Superior temporal gyrus (tissue), 1 donor: ENCODE measurements around the gene SLC10A7.

Experiments used
- DNase-seq: peaks from one replicate; pipeline ENCODE4 v3.0.0-alpha.2; 2016; ENCODE audit errors: extremely low spot score

Gene SLC10A7

DNA sequence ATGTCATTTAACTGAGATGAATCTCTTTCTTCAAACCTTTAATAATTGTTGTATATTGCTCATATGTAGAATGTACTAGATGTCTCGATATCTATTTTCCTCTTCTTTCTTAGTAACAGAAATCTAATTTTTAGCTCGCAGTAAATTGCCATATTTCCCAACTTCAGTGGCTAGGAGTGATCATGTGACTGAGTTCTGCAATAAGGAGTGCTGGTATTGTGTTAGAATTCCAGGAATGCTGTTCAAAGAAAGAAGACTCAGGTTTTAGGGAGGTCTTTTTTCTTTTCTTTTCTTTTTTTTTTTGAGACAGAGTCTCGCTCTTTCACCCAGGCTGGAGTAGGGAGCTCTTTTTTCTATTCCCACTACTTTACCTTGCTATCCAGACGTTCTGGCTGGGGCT, 81.7 kb downstream of the SLC10A7 start:
- DNase-seq: no peak

DNA sequence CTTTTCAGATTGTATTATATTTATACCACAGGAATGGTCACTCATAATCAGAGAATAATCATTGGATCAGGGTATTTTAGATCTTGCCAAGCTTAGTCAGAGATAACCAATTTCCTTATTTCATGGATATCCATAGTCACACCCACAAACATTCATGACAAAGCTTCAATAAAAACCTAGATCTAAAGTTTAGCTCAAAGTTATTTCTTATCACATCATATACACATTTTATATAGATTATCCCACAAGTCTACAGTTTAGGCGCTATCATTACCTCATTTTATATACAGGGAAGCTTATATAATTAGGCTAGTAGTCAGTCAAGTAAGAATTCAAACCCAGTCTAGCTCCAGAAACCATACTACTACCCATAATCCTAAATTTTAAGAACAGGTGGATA, 82.3 kb downstream of the SLC10A7 start:
- DNase-seq: no peak

DNA sequence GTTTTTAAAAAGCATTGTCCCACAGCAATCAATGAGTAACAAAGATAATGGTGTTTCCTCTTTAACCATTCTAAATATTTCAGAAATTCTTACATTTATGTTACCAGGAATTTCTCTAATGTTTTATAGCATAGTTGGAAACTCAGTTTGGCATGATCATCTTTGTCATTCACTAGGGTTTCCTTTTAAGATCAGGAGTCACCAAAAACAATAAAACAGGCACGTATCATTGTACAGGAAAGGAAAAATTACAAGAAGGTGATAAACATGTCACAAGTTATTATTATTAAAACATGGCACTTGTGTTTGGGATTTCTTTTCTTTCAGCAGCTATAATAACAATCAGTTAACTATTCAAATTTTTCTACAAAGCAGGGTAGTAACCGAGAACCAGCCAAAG, 84.0 kb downstream of the SLC10A7 start:
- DNase-seq: no peak

DNA sequence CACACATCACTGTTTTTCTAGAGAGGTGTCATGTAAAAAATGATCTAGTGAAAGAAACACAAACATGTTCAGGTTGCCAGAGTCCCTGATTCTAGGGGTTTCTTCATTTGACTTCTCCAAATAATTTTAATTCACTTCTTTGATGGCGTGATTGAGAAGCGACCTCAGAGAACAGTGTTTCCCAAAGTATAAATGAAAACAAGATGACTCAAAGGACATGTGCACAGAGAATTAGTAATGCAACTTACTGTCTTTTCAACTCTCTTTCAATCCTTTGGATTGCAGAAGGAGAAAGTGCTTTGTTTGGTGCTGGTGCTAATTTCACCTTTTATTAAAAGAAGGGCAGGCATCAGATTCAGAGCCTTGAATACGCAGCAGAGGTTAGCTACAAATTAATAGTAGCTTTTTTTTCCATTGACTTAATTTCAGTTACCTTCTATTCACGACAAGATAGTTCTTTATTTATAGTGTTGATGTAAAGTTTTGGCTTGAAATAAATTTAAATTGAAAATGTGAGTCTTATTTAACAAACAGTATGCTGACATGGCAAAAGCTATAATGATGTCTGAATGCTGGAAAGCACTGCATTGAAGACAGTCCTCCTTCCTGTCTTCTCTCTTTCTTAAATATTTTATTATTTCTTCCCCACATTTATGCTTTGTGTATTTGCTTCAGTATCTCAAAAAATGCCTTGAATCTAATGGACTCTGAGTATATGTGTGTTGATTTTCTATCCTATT, 85.1 kb downstream of the SLC10A7 start:
- no peak for DNase-seq

DNA sequence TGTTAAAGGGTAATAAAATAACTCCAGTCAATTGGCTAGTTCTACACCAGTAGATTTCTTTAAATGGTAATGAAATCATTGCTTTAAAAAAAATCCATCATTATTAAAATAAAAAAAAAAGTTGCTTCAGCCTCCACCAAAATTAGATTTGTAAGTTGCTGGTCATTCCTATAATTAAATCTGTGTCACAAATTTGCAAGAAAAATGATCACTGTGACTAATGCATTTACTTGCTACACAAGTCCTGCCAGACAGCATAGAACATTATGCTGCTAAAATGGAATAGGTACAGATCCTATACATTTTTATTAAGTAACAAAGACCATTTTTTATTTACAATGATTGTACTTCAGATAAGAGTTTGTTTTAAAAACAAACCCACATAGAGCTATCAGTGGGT, 85.8 kb downstream of the SLC10A7 start:
- DNase-seq: no peak

DNA sequence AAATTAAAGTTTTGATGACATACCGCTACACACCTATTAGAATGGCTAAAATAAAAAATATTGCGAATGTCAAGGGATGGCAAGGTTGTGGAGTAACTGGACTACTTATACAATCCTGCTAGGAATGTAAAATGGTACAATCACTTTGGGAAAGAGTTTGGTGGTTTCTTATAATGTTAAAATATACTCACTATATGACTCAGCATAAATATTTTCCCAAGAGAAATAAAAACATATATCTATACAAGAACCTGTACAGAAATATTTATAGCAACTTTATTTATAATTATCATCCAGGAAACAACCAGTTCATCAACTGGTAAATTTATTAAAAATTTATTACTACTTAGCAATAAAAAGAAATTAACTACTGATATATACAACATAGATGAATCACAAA, 89.7 kb downstream of the SLC10A7 start:
- DNase-seq: no peak

DNA sequence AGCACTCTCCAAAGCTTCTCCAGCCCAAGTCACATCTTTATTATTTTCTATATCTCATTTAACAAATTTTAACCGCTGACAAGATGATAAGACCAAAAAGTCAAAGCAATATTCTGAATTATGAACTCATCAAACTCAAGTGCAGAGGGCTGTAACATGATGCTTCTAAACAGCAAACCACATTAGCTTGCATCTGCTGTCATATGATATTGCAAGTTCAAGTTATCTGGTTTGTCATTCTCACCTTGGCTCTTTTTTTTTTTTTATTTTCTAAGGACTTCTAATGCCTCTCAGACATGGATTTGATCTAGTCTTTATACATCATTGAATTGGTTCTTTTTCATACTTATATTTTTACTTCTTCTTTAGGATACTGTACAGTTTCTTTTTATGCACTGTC, 93.4 kb downstream of the SLC10A7 start:
- DNase-seq: no peak

DNA sequence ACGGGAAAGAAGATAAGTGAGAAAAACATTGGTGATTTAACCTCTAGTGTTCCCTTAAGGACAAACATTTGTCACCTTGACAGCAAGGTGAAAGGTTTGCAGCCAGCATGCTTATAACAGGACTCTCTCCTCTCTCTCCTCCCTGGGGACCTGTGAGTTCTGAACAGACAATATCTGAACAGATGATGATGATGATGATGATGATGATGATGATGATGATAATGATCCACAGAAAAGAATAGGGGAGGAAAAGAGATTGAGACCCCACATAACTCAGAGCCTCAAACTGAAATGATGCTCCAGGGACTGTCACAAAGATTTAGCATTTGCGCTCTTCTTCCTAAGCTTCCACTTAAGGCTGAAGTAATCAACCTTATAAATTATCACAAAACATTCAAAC, 103.9 kb downstream of the SLC10A7 start:
- no peak for DNase-seq

DNA sequence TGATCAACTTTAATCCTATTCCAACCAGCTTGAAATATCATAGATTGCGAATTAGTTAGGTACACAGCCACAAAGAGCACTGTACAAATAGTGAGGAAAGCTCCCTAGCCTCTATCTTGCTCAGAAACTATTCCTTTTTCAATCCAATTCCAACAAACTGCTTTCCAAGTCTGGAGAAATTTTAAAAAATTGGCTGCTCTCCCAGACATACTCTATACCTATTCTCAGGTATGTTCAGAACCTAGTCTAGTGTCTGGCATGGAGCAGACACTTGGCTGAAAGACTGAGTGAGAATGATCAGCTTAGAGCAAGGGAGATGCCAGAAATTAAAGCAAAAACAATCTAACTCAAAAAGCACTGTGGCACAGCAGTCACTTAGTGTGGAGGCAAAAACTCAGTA, 105.9 kb downstream of the SLC10A7 start:
- no peak for DNase-seq

DNA sequence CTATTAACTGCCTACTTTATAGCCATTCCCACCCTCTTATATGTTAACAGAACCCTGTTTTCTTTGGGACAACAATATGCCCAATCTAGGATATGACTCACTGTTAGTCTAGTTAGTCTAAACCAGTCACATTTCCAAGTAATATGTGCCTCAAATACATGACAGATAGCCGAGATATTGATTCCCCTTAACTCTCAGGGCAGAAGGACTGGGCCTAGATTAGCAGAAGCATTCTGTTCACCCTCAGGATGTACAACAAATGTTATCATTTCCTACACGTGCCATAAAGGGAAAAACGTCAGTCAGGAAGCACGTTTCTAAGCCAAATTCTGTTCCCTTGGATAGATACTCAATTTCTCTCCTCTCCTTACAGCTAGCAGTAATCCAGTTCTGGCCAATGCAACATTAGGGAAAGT, 114.1 kb downstream of the SLC10A7 start:
- DNase-seq: no peak

DNA sequence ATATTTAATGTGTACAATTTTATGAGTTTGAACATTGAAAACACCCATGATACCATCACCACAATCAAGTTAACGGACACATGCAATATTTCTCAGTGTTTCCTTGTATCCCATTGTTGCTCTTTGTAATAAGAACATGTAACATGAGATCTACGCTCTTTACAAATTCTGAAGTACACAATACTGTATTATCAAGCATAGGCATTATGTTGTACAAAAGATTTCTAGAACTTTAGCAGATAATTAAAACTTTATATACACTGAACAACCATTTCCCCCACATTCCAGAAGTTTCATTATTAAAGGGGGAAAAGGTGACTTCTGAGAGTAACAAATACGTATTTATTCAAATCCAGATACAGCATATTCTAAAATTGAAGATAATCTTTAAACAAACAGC, 114.5 kb downstream of the SLC10A7 start:
- DNase-seq: no peak

DNA sequence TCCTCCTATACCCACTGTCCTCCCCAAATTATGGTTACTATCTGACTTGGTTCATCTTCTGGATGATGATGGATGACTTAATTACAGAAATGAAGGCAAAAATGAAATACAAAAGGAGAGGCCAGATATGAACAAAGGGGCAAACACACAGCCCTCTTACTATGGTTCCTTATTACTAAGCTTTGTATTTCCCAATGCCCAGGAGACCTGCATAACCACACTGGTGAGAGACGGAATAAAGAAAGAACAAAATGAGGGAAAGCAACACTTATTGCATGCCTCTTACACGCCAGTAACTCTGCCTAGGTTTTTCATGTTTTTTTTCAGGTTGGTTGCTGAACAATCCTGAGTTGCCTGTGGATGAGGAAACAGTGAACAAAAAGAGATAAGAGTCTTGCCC, 120.5 kb downstream of the SLC10A7 start:
- DNase-seq: no peak

DNA sequence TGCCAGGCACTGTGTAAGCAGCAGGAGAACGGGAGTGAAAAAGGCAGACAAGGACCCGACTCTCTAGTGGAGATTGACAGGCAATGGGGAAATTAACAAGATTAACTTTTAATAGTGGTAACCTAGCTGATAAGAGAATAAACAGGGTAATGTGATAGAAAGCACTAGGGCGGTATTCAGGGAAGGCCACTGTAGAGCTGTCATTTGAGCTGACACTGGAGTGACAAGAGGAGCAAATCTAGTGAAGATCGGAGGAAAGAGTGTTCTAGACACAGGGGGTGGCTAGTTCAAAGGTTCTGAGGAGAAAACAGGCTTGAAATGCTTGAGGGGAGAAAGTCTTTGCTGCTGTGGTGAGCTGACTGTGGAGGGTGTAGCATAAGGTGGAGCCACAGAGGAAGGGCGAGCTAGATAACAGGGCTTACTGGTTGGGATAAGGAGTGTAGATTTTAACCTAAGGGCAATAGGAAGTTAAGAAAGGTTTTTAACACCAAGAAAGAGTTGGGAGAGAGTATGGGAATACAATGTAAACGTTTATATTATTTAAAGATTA, 122.8 kb downstream of the SLC10A7 start:
- DNase-seq: no peak

DNA sequence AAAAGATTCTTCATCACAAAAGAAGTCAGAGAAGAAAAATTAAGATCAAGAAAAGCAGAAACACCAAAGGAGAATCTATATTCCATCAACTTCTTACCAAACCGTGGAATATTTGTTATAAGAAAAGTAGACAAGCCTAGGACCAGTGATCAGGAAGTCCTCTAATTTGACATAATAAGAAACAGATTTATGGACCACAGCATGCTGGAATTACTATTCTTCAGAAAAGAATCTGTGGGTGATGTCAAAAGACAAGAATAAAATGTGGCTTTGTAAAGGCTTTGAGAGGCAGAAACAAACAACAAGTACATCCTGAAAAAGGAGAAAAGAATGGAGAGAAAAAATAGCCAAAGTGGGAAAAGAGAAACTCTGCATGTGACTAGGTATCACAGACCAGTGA, 123.3 kb downstream of the SLC10A7 start:
- no peak for DNase-seq

DNA sequence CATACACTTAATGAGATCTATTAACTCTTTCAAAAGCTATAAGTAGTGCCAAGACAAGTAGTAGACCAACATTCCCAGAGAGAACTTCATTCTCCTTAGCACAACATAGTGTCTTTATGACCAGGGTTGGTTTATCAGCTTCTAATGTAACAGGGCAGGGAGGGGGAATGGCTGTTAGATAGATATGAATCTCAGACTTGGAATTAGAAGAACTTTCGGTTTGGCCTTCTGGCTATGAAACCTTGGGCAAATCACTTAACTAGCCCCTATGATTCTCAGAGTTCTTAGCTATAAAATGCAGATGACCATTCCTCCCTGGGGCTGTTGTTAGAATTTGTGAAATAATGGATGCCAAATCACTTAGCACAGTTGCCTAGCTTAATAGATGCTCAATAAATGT, 132.2 kb downstream of the SLC10A7 start:
- DNase-seq: no peak

DNA sequence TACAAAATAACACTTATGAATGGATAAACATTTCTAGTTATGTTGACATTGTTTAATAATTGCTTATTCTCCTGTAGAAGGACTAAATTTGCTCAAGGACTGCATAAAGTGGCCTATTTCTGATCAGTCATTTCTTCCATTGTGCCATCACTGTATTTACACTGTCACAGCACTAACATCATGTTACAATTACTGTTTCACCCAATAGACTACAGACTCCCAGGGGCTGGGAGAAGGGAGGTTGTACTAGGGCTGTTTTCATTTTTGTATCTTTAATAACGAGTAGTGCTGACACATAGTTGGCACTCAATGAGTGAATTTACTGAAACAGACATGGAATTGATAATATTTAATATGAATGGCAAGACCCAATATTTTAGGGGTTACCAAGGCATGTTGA, 139.5 kb downstream of the SLC10A7 start:
- DNase-seq: no peak

DNA sequence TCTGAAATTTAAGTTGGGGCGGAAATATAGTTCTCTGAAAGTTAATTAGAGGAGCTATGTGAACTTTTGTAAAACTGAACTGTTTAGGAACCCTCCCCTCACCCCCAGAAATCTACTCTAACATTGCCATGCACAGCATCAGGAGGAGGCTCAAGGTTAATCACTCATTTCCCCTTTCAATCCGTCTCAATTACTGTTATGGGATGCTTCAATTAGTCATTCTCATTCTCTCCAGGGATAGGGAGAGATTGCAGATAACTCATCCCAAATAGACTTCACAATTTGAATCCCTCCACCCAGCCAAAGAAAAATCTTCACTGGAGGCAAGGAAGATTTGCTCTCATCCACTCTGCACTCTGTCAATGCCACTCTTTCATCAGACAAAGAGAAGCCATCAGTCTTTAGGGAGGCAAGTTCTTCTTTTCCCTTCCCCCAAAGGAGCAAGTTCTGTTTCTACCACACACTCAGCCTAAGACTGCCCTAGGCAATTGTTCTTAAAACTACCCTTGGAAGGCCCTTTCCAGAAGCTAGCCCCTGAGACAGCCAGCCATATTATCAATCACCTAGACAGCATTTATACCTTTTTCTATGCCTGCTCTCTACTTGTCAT, 140.4 kb downstream of the SLC10A7 start:
- no peak for DNase-seq

DNA sequence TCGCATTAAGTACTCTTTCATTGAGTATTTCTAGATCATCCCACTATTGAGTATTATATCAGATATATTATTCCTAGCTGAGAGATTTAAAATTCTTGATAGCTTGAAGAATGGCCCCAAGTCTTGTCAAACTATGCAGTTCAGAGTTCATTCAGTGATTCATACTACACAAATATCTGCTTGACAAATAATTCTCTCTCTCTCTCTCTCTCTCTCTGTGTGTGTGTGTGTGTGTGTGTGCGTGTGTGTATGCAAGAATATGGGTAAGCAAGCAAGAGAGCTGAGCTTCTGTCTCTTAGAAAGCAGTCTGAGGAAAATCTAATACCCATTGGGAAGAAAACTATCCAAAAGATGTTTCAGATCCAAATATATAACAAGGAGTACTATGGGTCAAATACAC, 142.0 kb downstream of the SLC10A7 start:
- no peak for DNase-seq

DNA sequence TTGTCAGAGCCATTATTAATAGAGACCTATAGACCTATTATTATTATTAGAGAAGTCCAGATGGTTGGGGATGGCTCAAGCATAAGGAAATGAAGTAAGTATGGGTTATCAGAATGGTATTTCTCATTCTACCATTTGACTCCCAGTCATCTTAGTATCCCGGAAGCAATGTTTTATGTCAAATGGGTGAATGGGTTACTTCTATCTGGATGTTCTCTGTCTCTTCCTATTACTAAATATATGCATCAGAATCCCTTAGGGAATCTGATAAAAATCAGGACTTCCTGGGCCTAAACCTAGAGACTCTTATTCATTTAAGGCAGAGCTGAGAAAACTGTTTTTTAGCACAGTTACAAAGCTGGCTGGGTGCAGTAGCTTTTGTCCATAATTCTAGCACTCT, 149.9 kb downstream of the SLC10A7 start:
- no peak for DNase-seq

DNA sequence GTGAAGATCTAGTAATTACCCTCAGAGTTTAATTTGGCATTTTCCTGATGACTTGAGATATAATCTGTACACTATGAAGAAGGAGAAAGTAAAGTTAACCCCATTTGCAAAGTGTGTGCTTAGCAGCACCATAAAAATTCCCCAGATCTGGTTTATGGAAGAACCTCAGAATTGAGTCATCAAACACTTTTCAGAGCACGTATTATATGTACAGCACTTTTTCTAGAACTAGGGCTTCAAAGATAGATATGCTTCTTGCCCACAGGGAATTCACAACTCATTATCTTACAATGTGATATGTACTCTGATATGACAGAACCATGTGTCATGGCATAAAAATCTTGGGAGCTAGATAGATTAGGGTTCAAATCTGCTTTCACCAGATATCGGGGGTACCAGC, 150.9 kb downstream of the SLC10A7 start:
- DNase-seq: peak; percentile 28

DNA sequence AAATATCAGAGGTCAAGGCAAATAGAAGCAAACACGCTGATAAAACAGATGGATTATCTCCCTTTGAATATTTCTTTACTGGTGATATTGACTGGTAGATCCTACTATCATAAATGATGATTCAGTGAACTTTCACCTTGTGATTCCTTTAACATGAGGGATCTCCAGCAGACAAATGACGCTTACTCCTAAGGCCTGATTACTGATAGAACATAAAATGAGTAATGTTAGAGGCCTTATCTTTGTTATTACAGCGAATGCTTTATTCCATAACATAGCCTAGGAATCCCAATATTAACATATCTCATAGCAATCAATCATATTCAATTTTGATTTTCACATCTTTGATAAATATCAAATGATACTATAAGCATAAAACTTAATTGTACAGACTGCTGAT, 152.3 kb downstream of the SLC10A7 start:
- DNase-seq: no peak

DNA sequence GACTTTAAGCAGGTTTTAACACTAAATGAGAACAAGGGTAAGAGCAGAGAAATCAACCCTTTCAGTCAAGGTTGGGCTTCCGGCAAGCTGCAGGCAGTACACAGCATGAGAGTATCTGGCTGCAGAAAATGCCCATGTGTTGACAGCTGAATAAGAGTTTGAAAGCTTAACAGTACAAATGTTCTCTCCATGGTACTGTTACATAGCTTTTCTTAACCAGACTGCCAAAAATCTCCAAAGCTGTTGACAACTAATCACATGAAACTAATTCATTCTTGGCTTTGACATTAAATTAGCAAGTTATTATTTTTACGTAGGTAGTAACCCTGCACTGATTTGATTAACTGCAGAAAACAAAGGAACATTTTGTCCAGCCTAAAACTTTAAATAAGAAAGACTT, 153.5 kb downstream of the SLC10A7 start:
- DNase-seq: peak; percentile 29

DNA sequence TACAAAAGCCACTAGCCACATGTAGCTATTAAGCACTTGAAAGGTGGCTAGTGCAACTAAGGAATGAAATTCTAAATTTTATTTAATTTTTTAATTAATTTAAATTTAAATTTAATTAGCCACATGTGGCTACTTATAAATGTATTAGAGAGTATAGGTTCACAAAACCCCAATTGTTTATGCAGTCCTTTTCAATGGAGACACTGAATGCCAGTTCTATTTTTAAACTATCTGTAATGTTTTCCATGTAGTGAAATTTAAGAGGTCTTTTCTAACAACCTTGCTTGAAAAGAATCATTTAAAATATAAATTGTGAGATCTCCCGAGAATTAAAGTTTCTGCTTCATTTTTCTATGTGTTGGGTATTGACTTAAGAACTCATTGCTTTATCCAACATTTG, 154.4 kb downstream of the SLC10A7 start:
- no peak for DNase-seq

DNA sequence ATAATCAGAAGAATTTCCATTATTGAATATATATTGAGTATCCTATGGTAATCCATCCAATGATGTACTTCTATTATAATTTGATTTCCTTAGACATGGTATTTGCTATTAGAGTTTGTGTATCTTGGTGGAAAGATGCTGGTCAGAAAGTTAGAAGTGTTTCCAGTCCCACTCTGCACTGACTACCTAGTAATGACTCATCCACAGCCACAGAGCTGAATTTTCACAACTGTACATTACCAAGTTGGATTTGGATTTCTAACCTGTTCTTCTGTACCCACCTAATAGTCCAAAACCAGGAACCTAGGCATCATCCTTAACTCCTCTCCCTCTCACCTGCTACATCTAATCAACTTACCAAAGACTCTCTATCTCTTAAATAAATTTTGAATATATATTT, 162.0 kb downstream of the SLC10A7 start:
- no peak for DNase-seq
